Fibroblast of lung (primary cell): Measurements from ENCODE around the gene DPAGT1. TPM values are rescaled to one million over a fixed set of nuclear protein-coding genes. Genes with fewer than 3 reads are reported as not detected.

ENCODE experiments used
- DNase-seq, 2 donors: peaks; one replicate each; pipeline versions ENCODE4 v3.0.0 to v3.0.0-alpha.2; 2010; ENCODE audit warnings: low read depth in 2 of 2
- H2AFZ ChIP-seq: 2 replicates; pipeline ENCODE4 v1.5.1; 2012; ENCODE audit warnings: low read length, control low read depth, inconsistent platforms
- H3K27ac ChIP-seq: 2 replicates; pipeline ENCODE4 v1.5.1; 2011; ENCODE audit warnings: low read length, control low read depth; ENCODE audit not compliant: insufficient read depth
- H3K27me3 ChIP-seq: 2 replicates; pipeline ENCODE4 v1.5.1; 2011; ENCODE audit warnings: mild to moderate bottlenecking, low read length; ENCODE audit not compliant: control insufficient read depth, insufficient read depth
- H3K36me3 ChIP-seq: 2 replicates; pipeline ENCODE4 v1.5.1; 2011; ENCODE audit warnings: low read length; ENCODE audit not compliant: control insufficient read depth, insufficient read depth
- H3K4me1 ChIP-seq: 2 replicates; pipeline ENCODE4 v1.5.1; 2011; ENCODE audit warnings: low read length; ENCODE audit not compliant: control insufficient read depth, insufficient read depth; ENCODE audit errors: extremely low read depth
- H3K4me2 ChIP-seq: 2 replicates; pipeline ENCODE4 v1.5.1; 2011; ENCODE audit warnings: low read length, control low read depth; ENCODE audit not compliant: insufficient read depth; ENCODE audit errors: extremely low read depth
- H3K4me3 ChIP-seq, 4 experiments: fragments of 200-600 bp in 1 of 4; sonication (generic) in 1 of 4; replicated peaks in 1 of 4; 2 replicates each; pipeline ENCODE4 v1.5.1; 2011 to 2016; ENCODE audit warnings: low read length in 4 of 4, low read depth in 3 of 4, mild to moderate bottlenecking in 3 of 4, control low read depth in 2 of 4, inconsistent platforms in 1 of 4, mixed read lengths in 1 of 4; ENCODE audit not compliant: insufficient read depth in 1 of 4; ENCODE audit errors: control extremely low read depth in 1 of 4
- H3K79me2 ChIP-seq: 2 replicates; pipeline ENCODE4 v1.5.1; 2012; ENCODE audit warnings: mild to moderate bottlenecking, low read length, inconsistent platforms; ENCODE audit not compliant: control insufficient read depth, insufficient read depth
- H3K9ac ChIP-seq: 2 replicates; pipeline ENCODE4 v1.5.1; 2011; ENCODE audit warnings: mild to moderate bottlenecking, low read length, control low read depth; ENCODE audit not compliant: insufficient read depth
- H3K9me3 ChIP-seq: 2 replicates; pipeline ENCODE4 v1.5.1; 2012; ENCODE audit warnings: low read depth, low read length; ENCODE audit not compliant: control insufficient read depth, insufficient read depth
- H4K20me1 ChIP-seq: 2 replicates; pipeline ENCODE4 v1.5.1; 2011; ENCODE audit warnings: low read length; ENCODE audit not compliant: control insufficient read depth, insufficient read depth; ENCODE audit errors: extremely low read depth
- EZH2 ChIP-seq: IDR thresholded peaks from 2 replicates; pipeline ENCODE4 v1.5.1; 2012; ENCODE audit warnings: low read length, control low read depth, mild to moderate bottlenecking; ENCODE audit errors: missing control alignments
- polyA plus RNA-seq, 2 donors: library from polyadenylated mRNA; depleted of rRNA in 1 of 2; stranded (reverse) in 1 of 2; unstranded in 1 of 2; fragments of >200 nt; gene quantifications; 2 replicates each; pipeline ENCODE4 v1.2.1, GENCODE V29; 2011 to 2012; ENCODE audit warnings: missing spikeins in 1 of 2
- total RNA-seq: library from RNA; depleted of rRNA; stranded (reverse); fragments of >200 nt; gene quantifications from 2 replicates; pipeline ENCODE4 v1.2.1, GENCODE V29; 2014
- TF ChIP-seq, protein P1 (sequence below), 2 donors: IDR thresholded peaks in 1 of 2; conservative IDR thresholded peaks in 1 of 2; 1 replicate in 1 of 2; 2 replicates in 1 of 2; pipeline ENCODE4 v1.5.1; 2011 to 2012; ENCODE audit warnings: low read length in 2 of 2, control low read depth in 1 of 2, inconsistent platforms in 1 of 2, low read depth in 1 of 2, mild to moderate bottlenecking in 1 of 2

Gene DPAGT1
- total and polyA plus RNA-seq, 2 donors (not counting 1 experiment from before 2014, with no cell fraction given), result 14.5 to 44.9 TPM

DNA sequence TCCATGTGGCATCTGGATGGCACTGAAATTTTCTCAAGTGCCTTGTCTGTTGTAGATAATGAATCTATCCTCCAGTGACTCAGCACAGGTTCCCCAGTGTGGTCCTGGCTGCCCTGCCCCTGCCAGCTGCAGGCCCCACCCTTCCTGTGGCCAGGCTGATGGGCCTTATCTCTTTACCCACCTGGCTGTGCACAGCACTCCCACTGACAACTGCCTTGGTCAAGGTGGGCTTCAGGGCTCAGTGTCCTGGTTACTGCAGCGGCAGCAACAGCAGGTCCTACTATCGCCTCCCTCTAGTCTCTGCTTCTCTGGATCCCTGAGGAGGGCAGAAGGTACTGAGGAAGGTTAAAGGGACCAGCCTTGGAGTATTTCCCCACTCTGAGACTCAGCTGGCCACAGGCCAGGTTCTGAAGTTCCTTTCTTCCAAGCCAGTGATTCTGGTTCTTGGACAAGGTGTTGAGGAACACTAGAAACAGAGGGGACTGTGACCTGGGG, 13.9 kb downstream of the DPAGT1 start:
- no peak overlapping the region for H3K4me2 ChIP-seq
- H3K36me3 ChIP-seq, result peaks cover 10% of the 10 kb centered on the region
- no peak overlapping the region for H3K9ac ChIP-seq
- H3K27me3 ChIP-seq, result no peaks in the 10 kb centered on the region
- no peaks in the 10 kb centered on the region for H4K20me1 ChIP-seq
- H3K4me1 ChIP-seq, result peaks cover 9% of the 10 kb centered on the region
- no peak overlapping the region for H3K4me3 ChIP-seq
- H3K27ac ChIP-seq, result no peak overlapping the region
- no peak for TF ChIP-seq EZH2
- TF ChIP-seq, protein P1, sequence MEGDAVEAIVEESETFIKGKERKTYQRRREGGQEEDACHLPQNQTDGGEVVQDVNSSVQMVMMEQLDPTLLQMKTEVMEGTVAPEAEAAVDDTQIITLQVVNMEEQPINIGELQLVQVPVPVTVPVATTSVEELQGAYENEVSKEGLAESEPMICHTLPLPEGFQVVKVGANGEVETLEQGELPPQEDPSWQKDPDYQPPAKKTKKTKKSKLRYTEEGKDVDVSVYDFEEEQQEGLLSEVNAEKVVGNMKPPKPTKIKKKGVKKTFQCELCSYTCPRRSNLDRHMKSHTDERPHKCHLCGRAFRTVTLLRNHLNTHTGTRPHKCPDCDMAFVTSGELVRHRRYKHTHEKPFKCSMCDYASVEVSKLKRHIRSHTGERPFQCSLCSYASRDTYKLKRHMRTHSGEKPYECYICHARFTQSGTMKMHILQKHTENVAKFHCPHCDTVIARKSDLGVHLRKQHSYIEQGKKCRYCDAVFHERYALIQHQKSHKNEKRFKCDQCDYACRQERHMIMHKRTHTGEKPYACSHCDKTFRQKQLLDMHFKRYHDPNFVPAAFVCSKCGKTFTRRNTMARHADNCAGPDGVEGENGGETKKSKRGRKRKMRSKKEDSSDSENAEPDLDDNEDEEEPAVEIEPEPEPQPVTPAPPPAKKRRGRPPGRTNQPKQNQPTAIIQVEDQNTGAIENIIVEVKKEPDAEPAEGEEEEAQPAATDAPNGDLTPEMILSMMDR (conservative IDR thresholded peaks at IDR 0.05 in 1 of 2, IDR thresholded peaks at IDR 0.05 in 1 of 2; ENCODE audit: low read depth in 1 of 2, low read length in 2 of 2), result no peak
- DNase-seq, result no peak
- no peaks in the 10 kb centered on the region for H3K9me3 ChIP-seq
- H2AFZ ChIP-seq, result no peak overlapping the region
- H3K79me2 ChIP-seq, result peaks cover 22% of the 10 kb centered on the region

DNA sequence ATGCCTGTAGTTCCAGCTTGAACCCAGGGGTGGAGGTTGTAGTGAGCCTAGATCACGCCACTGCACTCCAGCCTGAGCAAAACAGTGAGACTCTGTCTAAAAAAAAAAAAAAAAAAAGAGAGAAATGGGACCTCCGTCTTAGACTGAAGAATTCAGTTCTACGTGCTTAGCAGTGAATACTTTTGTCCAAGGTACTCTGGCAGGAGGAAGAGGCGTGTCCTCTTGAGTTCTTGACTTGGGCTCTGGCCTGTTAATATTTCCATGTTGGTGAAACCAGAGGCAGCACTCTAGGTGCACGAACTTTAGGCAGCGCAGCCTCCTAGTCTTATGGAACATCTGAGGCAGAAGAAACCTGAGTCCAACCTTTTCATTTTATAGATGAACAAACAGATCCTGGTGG, 14.5 kb downstream of the DPAGT1 start:
- no peak for TF ChIP-seq EZH2
- TF ChIP-seq, protein P1 (conservative IDR thresholded peaks at IDR 0.05 in 1 of 2, IDR thresholded peaks at IDR 0.05 in 1 of 2; ENCODE audit: low read depth in 1 of 2, low read length in 2 of 2), result no peak
- DNase-seq, result no peak
- no peak overlapping the region for H3K4me2 ChIP-seq

DNA sequence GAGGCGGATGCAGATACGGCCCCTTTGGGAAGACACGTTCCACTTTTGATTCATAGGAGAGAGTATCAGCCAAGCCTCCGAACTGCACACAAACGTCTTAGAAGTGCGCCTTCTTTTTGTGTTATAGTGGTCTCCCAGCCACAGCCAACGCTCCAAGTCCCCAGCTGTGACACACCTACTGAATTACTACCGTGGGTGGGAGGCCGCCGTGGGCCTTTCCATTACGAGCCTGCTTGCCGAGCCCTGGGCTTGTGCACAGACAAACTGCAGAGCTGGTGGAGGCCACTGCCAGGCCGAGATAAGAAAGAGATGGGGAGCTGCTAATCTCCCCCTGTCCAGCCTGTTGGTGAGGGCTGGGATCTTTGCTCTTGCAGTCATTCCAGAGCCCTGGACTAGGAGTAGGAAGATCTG, 16.2 kb downstream of the DPAGT1 start:
- peak in 1 of 2 donors; percentile 30 for DNase-seq

More for the DNA sequence above, 14.5 kb downstream of the DPAGT1 start:
- peaks cover 5% of the 10 kb centered on the region for H3K36me3 ChIP-seq
- no peak overlapping the region for H2AFZ ChIP-seq
- H3K27ac ChIP-seq, result no peak overlapping the region
- H3K9me3 ChIP-seq, result no peaks in the 10 kb centered on the region
- H4K20me1 ChIP-seq, result no peaks in the 10 kb centered on the region
- peaks cover 6% of the 10 kb centered on the region for H3K4me1 ChIP-seq
- peaks cover 15% of the 10 kb centered on the region for H3K79me2 ChIP-seq
- no peak overlapping the region for H3K9ac ChIP-seq
- no peak overlapping the region for H3K4me3 ChIP-seq
- H3K27me3 ChIP-seq, result no peaks in the 10 kb centered on the region

More for the DNA sequence above, 16.2 kb downstream of the DPAGT1 start:
- Histone ChIP-seq H3K4me2 (peak overlapping the region; percentile 89), H4K20me1 (no peaks in the 10 kb centered on the region), H3K9me3 (no peaks in the 10 kb centered on the region), H3K36me3 (peaks cover 13% of the 10 kb centered on the region), H3K4me3 (peak overlapping the region; percentile 81 to 98 (median 90)), H3K9ac (peak overlapping the region; percentile 96), H3K79me2 (peaks cover 13% of the 10 kb centered on the region), H2AFZ (peak overlapping the region; percentile 94), H3K27ac (peak overlapping the region; percentile 96), H3K4me1 (peaks cover 4% of the 10 kb centered on the region), H3K27me3 (no peaks in the 10 kb centered on the region)
- TF ChIP-seq, protein P1 (conservative IDR thresholded peaks at IDR 0.05 in 1 of 2, IDR thresholded peaks at IDR 0.05 in 1 of 2; ENCODE audit: low read depth in 1 of 2, low read length in 2 of 2), result no peak
- TF ChIP-seq EZH2, result no peak
